H9 (cell line): ENCODE data around the gene CDH16. TPM values are rescaled to one million over a fixed set of nuclear protein-coding genes. Genes with fewer than 3 reads are reported as not detected.
A peak's percentile ranks its signal among the peaks of the same experiment; 100 is the strongest.

Source experiments
- DNase-seq: peaks from one replicate; pipeline ENCODE4 v3.0.0-alpha.2; 2017
- H2AFZ ChIP-seq: one replicate; pipeline ENCODE4 v1.6.1; 2013; ENCODE audit warnings: mild to moderate bottlenecking, low read length, control low read depth, moderate library complexity
- H2AK5ac ChIP-seq: 2 replicates; pipeline ENCODE4 v1.6.1; 2013; ENCODE audit warnings: low read length, control low read depth, mixed read lengths; ENCODE audit not compliant: insufficient read length
- H2BK120ac ChIP-seq: one replicate; pipeline ENCODE4 v1.6.1; 2013; ENCODE audit warnings: low read depth, mild to moderate bottlenecking, low read length, control low read depth, inconsistent platforms; ENCODE audit not compliant: poor library complexity, severe bottlenecking
- H2BK12ac ChIP-seq: 2 replicates; pipeline ENCODE4 v1.6.1; 2013; ENCODE audit warnings: low read length, control low read depth, mixed read lengths, low read depth; ENCODE audit not compliant: insufficient read length
- H2BK15ac ChIP-seq: 2 replicates; pipeline ENCODE4 v1.6.1; 2013; ENCODE audit warnings: low read depth, low read length, control low read depth
- H2BK20ac ChIP-seq: one replicate; pipeline ENCODE4 v1.6.1; 2013; ENCODE audit warnings: low read depth, mild to moderate bottlenecking, low read length, control low read depth, inconsistent platforms; ENCODE audit not compliant: poor library complexity, severe bottlenecking
- H2BK5ac ChIP-seq: 2 replicates; pipeline ENCODE4 v1.6.1; 2013; ENCODE audit warnings: low read length, control low read depth, mixed read lengths; ENCODE audit not compliant: insufficient read length
- H3K14ac ChIP-seq: 2 replicates; pipeline ENCODE4 v1.6.1; 2013; ENCODE audit warnings: low read length, control low read depth; ENCODE audit not compliant: insufficient read depth
- H3K18ac ChIP-seq: 2 replicates; pipeline ENCODE4 v1.6.1; 2013; ENCODE audit warnings: low read depth, mild to moderate bottlenecking, mixed read lengths, low read length, control low read depth; ENCODE audit not compliant: insufficient read length
- H3K23ac ChIP-seq: 2 replicates; pipeline ENCODE4 v1.6.1; 2013; ENCODE audit warnings: low read length, control low read depth, mixed read lengths, low read depth; ENCODE audit not compliant: insufficient read length
- H3K23me2 ChIP-seq: 2 replicates; pipeline ENCODE4 v1.6.1; 2013; ENCODE audit warnings: low read depth, mild to moderate bottlenecking, mixed read lengths, low read length, control low read depth; ENCODE audit not compliant: insufficient read length, poor library complexity, severe bottlenecking
- H3K27ac ChIP-seq: 2 replicates; pipeline ENCODE4 v1.5.1; 2013; ENCODE audit warnings: low read length, control low read depth, mixed read lengths, low read depth; ENCODE audit not compliant: insufficient read length
- H3K27me3 ChIP-seq: 2 replicates; pipeline ENCODE4 v1.6.1; 2013; ENCODE audit warnings: low read length, control low read depth, inconsistent platforms; ENCODE audit not compliant: insufficient read depth
- H3K4ac ChIP-seq: 2 replicates; pipeline ENCODE4 v1.6.1; 2013; ENCODE audit warnings: low read depth, mild to moderate bottlenecking, control low read depth, inconsistent platforms, low read length, moderate library complexity
- H3K4me1 ChIP-seq: 2 replicates; pipeline ENCODE4 v1.6.1; 2013; ENCODE audit warnings: low read length, control low read depth, inconsistent platforms; ENCODE audit not compliant: insufficient read depth
- H3K4me2 ChIP-seq: 2 replicates; pipeline ENCODE4 v1.6.1; 2013; ENCODE audit warnings: low read length, control low read depth, mixed read lengths; ENCODE audit not compliant: insufficient read length, insufficient read depth
- H3K56ac ChIP-seq: 2 replicates; pipeline ENCODE4 v1.6.1; 2013; ENCODE audit warnings: low read depth, mild to moderate bottlenecking, mixed read lengths, low read length, control low read depth; ENCODE audit not compliant: insufficient read length
- H3K79me1 ChIP-seq: 2 replicates; pipeline ENCODE4 v1.6.1; 2013; ENCODE audit warnings: low read depth, mild to moderate bottlenecking, moderate library complexity, low read length, control low read depth, inconsistent platforms; ENCODE audit not compliant: insufficient read depth, poor library complexity, severe bottlenecking
- H3K79me2 ChIP-seq: 2 replicates; pipeline ENCODE4 v1.6.1; 2013; ENCODE audit warnings: low read length, control low read depth, inconsistent platforms; ENCODE audit not compliant: insufficient read depth
- H3K9ac ChIP-seq: 2 replicates; pipeline ENCODE4 v1.6.1; 2013; ENCODE audit warnings: low read length, control low read depth, mixed read lengths; ENCODE audit not compliant: insufficient read length; ENCODE audit errors: extremely low read depth
- H3K9me3 ChIP-seq: one replicate; pipeline ENCODE4 v1.6.1; 2013; ENCODE audit warnings: low read depth, low read length, inconsistent platforms; ENCODE audit not compliant: control insufficient read depth
- H3T11ph ChIP-seq: one replicate; pipeline ENCODE4 v1.6.1; 2013; ENCODE audit warnings: mild to moderate bottlenecking, low read length, control low read depth, inconsistent platforms
- H4K20me1 ChIP-seq: one replicate; pipeline ENCODE4 v1.6.1; 2013; ENCODE audit not compliant: control insufficient read depth, insufficient read length, insufficient read depth
- H4K5ac ChIP-seq: 2 replicates; pipeline ENCODE4 v1.6.1; 2013; ENCODE audit warnings: low read depth, mild to moderate bottlenecking, mixed read lengths, low read length, control low read depth; ENCODE audit not compliant: insufficient read length
- H4K8ac ChIP-seq: replicated peaks from 2 replicates; pipeline ENCODE4 v1.6.1; 2013; ENCODE audit warnings: low read length, control low read depth, mixed read lengths, low read depth; ENCODE audit not compliant: insufficient read length
- H4K91ac ChIP-seq: 2 replicates; pipeline ENCODE4 v1.6.1; 2013; ENCODE audit warnings: low read depth, mild to moderate bottlenecking, moderate library complexity, mixed read lengths, low read length, control low read depth; ENCODE audit not compliant: insufficient read length
- H3K27ac Mint-ChIP-seq, 3 experiments: 2 replicates in 2 of 3; 3 replicates in 1 of 3; pipeline ENCODE4 v1.8.0; 2020 to 2021; ENCODE audit warnings: mixed read lengths in 3 of 3, mild to moderate bottlenecking in 1 of 3, moderate library complexity in 1 of 3
- H3K27me3 Mint-ChIP-seq: 2 replicates; pipeline ENCODE4 v1.8.0; 2021; ENCODE audit warnings: low read depth, mild to moderate bottlenecking, moderate library complexity, mixed read lengths
- H3K36me3 Mint-ChIP-seq, 3 experiments: 2 replicates in 2 of 3; 3 replicates in 1 of 3; pipeline ENCODE4 v1.8.0; 2020 to 2021; ENCODE audit warnings: low read depth in 3 of 3, mixed read lengths in 3 of 3; ENCODE audit not compliant: insufficient read depth in 1 of 3
- H3K4me1 Mint-ChIP-seq, 2 experiments: 2 replicates each; pipeline ENCODE4 v1.8.0; 2020; ENCODE audit warnings: mixed read lengths in 2 of 2
- H3K4me3 Mint-ChIP-seq, 2 experiments: 2 replicates in 1 of 2; 3 replicates in 1 of 2; pipeline ENCODE4 v1.8.0; 2020 to 2021; ENCODE audit warnings: mild to moderate bottlenecking in 2 of 2, mixed read lengths in 2 of 2, moderate library complexity in 1 of 2
- H3K9me3 Mint-ChIP-seq, 2 experiments: 2 replicates in 1 of 2; 3 replicates in 1 of 2; pipeline ENCODE4 v1.8.0; 2020; ENCODE audit warnings: mild to moderate bottlenecking in 2 of 2, mixed read lengths in 2 of 2, moderate library complexity in 1 of 2
- WGBS: extraction: QIAGEN DNeasy Blood & Tissue Kit; methylation state at CpG from one replicate; pipeline ENCODE4 v1.1.7; 2013; ENCODE audit warnings: missing lambda C conversion rate, low lambda C conversion rate, mixed read lengths; ENCODE audit not compliant: insufficient read length; ENCODE audit errors: extremely low coverage; 5-methylcytosine and 5-hydroxymethylcytosine counted together
- total RNA-seq: library from RNA; stranded (reverse); gene quantifications from 2 replicates; pipeline ENCODE4 v1.2.1, GENCODE V29; 2021
- TF ChIP-seq, protein P1 (sequence below): fragments of 200-600 bp; sonication (generic); conservative IDR thresholded peaks from 3 replicates; pipeline ENCODE4 v1.8.0; 2021; ENCODE audit warnings: antibody characterized with exemption, mild to moderate bottlenecking

Gene CDH16
- total RNA-seq, 1 experiment from 2014 or later = not detected

DNA sequence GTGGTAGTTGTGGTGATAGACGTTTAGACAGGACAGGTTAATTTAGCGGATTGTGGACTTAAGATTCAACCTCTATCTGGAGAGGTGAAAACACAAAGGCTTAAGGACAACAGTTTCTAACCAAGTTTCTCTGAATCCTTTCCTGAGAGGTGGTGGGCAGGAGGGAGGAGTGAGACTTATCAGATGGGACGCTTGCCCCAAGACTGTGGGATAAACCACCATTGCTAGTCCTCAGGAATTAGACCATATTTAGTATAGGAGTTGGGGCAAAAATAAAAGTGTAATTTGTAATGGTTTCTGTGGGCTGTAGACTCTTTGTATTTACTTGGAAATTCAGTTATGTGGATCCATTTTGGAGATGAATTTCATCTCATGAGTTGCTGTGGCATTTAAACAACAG is 31.8 kb downstream of the CDH16 start:
- H2BK12ac ChIP-seq = no peak overlapping the region
- 0 out of 2 replicates have a peak, but pooled peaks cover 2% of the 10 kb centered on the region for H3K79me2 ChIP-seq
- no peaks in the 10 kb centered on the region for H3K23me2 ChIP-seq
- no peaks in the 10 kb centered on the region for H3K27me3 ChIP-seq
- no peaks in the 10 kb centered on the region for H3K9me3 ChIP-seq
- H3K23ac ChIP-seq = no peak overlapping the region
- peaks cover 2 to 4% of the 10 kb centered on the region in 2 experiments; a peak in 2 of 4 replicates for H3K4me1 Mint-ChIP-seq
- H4K91ac ChIP-seq = no peak overlapping the region
- no peak overlapping the region for H4K8ac ChIP-seq
- no peaks in the 10 kb centered on the region for H4K20me1 ChIP-seq
- H3K14ac ChIP-seq = no peak overlapping the region
- H3K18ac ChIP-seq = no peak overlapping the region
- H3K27ac Mint-ChIP-seq = peak overlapping the region in 1 of 3 experiments; percentile 32; a peak in 1 of 7 replicates
- H2BK5ac ChIP-seq = no peak overlapping the region
- no peaks in the 10 kb centered on the region for H3K27me3 Mint-ChIP-seq
- H3K4me2 ChIP-seq = no peak overlapping the region
- no peak overlapping the region for H4K5ac ChIP-seq
- peaks cover 15 to 51% (median 38%) of the 10 kb centered on the region in 3 experiments; a peak in 6 of 7 replicates for H3K36me3 Mint-ChIP-seq
- no peak overlapping the region for H3T11ph ChIP-seq
- TF ChIP-seq, protein P1, sequence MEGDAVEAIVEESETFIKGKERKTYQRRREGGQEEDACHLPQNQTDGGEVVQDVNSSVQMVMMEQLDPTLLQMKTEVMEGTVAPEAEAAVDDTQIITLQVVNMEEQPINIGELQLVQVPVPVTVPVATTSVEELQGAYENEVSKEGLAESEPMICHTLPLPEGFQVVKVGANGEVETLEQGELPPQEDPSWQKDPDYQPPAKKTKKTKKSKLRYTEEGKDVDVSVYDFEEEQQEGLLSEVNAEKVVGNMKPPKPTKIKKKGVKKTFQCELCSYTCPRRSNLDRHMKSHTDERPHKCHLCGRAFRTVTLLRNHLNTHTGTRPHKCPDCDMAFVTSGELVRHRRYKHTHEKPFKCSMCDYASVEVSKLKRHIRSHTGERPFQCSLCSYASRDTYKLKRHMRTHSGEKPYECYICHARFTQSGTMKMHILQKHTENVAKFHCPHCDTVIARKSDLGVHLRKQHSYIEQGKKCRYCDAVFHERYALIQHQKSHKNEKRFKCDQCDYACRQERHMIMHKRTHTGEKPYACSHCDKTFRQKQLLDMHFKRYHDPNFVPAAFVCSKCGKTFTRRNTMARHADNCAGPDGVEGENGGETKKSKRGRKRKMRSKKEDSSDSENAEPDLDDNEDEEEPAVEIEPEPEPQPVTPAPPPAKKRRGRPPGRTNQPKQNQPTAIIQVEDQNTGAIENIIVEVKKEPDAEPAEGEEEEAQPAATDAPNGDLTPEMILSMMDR = no peak
- H3K9me3 Mint-ChIP-seq = no peaks in the 10 kb centered on the region
- no peak overlapping the region for H2AFZ ChIP-seq
- no peaks in the 10 kb centered on the region for H3K79me1 ChIP-seq
- no peak overlapping the region for H2BK20ac ChIP-seq
- H2BK15ac ChIP-seq = no peak overlapping the region
- H3K9ac ChIP-seq = no peak overlapping the region
- H3K4me1 ChIP-seq = no peaks in the 10 kb centered on the region
- H2AK5ac ChIP-seq = no peak overlapping the region
- no peak overlapping the region for H3K4me3 Mint-ChIP-seq
- H3K4ac ChIP-seq = no peak overlapping the region
- H3K27ac ChIP-seq = no peak overlapping the region
- H2BK120ac ChIP-seq = no peak overlapping the region
- WGBS = no CpG with 5 or more reads among the region's 3 CpGs
- H3K56ac ChIP-seq = no peak overlapping the region
- no peak for DNase-seq
